Stimulated activated CD4-positive, alpha-beta T cell treated with anti-CD3 and anti-CD28 coated beads, Interleukin-2, amount 100 ng/mL, for 24 hours (primary cell): ENCODE data around the gene SNRNP25.

ENCODE experiments used
- DNase-seq, 2 donors: peaks; one replicate each; pipeline ENCODE4 v3.0.0-alpha.2; 2020

SNRNP25 gene

GRCh38 chr16:104928-105327, 51.3 kb downstream of the SNRNP25 start:
- no peak for DNase-seq

- DNase-seq = no peak
Observed at GRCh38 chr16:105521-105920, 51.9 kb downstream of the SNRNP25 start.

GRCh38 chr16:106623-107324, 53.1 kb downstream of the SNRNP25 start:
- peak; percentile 49 to 52 for DNase-seq
